AG04449 (cell line): Measurements from ENCODE around the gene C10orf90.

Experiments used
- CTCF ChIA-PET: fragments of 350-600 bp; formaldehyde crosslinking; extraction: SDS; loops from one replicate; lab custom pipeline; 2021; ENCODE audit warnings: antibody characterized with exemption; lab: Yijun Ruan, JAX
- POLR2A ChIA-PET: fragments of 400-600, 350-600 bp; formaldehyde crosslinking; extraction: SDS; loops from one replicate; lab custom pipeline; 2020; ENCODE audit warnings: antibody characterized with exemption, inconsistent platforms; lab: Yijun Ruan, JAX
- DNase-seq: peaks from one replicate; pipeline ENCODE4 v3.0.0-alpha.2; 2010; ENCODE audit warnings: low read depth, low spot score
- H3K4me3 ChIP-seq: 2 replicates; pipeline ENCODE4 v1.5.1; 2011; ENCODE audit warnings: low read depth, mild to moderate bottlenecking, control low read depth, low read length
- TF ChIP-seq, protein P1 (sequence below): IDR thresholded peaks from one replicate; pipeline ENCODE4 v1.5.1; 2011; ENCODE audit warnings: mild to moderate bottlenecking, moderate library complexity, low read length, control low read depth, inconsistent platforms; ENCODE audit not compliant: insufficient read depth; ENCODE audit errors: missing control alignments

The C10orf90 gene

DNA sequence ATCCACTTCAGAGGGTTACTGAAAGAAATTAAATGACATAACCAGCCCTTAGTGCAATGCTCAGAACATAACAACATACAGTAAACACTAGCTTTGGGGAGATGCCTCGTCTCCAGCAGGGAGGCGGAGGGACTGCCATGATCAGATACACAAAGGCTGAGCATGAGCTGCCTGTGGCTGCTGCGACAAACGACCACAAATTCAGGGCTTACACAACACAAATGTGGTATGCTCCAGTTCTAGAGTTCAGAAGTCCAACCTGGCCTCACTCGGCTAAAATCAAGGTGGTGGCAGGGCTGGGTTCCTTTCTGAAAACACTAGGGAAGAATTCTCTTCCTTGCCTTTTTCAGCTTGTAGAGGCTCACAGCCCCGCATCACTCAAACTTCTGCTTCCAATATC is 154.0 kb downstream of the C10orf90 start:
- DNase-seq = no peak
- TF ChIP-seq, protein P1, sequence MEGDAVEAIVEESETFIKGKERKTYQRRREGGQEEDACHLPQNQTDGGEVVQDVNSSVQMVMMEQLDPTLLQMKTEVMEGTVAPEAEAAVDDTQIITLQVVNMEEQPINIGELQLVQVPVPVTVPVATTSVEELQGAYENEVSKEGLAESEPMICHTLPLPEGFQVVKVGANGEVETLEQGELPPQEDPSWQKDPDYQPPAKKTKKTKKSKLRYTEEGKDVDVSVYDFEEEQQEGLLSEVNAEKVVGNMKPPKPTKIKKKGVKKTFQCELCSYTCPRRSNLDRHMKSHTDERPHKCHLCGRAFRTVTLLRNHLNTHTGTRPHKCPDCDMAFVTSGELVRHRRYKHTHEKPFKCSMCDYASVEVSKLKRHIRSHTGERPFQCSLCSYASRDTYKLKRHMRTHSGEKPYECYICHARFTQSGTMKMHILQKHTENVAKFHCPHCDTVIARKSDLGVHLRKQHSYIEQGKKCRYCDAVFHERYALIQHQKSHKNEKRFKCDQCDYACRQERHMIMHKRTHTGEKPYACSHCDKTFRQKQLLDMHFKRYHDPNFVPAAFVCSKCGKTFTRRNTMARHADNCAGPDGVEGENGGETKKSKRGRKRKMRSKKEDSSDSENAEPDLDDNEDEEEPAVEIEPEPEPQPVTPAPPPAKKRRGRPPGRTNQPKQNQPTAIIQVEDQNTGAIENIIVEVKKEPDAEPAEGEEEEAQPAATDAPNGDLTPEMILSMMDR = no peak
- ChIA-PET POLR2A (no interaction called here), CTCF (interaction anchor here (1.1 kb wide), 1 partner anchor 12 kb away, joined by 4 read pairs; no protein-coding TSS in a partner anchor)
- H3K4me3 ChIP-seq = no peak overlapping the region

DNA sequence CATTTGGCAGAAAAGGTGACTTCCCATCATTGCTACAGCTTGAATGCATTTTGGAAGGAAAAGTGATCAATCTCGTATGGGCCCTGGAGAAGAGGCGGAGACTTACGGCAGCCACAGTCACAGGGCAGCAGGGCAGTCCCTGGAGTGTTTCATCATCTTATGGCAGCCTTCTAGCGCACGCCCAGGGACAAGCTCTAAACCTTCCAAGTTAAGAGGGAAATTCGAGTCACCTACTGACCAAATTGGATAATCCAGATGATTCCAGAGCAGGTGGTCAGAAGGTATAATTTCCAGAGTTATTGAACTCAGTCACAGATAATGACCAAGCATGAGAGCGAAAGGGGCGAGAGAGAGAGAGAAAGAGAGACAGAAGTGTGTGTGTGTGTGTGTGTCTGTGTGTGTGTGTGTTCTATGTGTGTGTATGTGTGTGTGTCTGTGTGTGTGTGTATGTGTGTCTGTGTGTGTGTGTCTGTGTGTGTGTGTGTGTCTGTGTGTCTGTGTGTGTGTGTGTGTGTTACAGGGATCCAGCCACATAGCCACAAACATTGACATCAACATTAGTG is 158.5 kb downstream of the C10orf90 start:
- DNase-seq = no peak
- no peak overlapping the region for H3K4me3 ChIP-seq
- POLR2A ChIA-PET = interaction anchor here (0.6 kb wide), 1 partner anchor 8 kb away, joined by 3 read pairs; no protein-coding TSS in a partner anchor
- TF ChIP-seq, protein P1 = no peak
- CTCF ChIA-PET = interaction anchor here (2.0 to 3.1 kb wide), 2 partner anchors 9 to 578 kb away, joined by 7 to 13 read pairs; no protein-coding TSS in a partner anchor

DNA sequence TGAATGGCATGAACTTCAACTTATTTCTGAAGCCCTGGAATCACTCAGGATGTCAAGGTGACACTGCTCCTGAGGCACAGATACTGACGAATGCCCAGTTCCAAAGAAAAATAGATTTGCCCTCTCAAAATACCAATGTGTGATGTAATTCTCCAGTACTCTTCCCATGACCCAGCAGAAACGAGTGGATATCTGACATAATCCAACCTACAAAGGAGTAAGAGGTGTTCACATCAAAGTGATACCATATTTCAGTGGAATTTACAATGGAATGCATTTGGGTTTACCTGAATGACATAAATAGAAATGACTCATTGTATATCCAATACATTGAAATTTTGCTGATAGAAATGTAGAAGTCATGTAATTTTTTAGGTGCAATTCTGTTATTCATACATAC is 161.3 kb downstream of the C10orf90 start:
- TF ChIP-seq, protein P1 = no peak
- CTCF ChIA-PET = no interaction called here
- H3K4me3 ChIP-seq = no peak overlapping the region
- POLR2A ChIA-PET = no interaction called here
- DNase-seq = no peak

DNA sequence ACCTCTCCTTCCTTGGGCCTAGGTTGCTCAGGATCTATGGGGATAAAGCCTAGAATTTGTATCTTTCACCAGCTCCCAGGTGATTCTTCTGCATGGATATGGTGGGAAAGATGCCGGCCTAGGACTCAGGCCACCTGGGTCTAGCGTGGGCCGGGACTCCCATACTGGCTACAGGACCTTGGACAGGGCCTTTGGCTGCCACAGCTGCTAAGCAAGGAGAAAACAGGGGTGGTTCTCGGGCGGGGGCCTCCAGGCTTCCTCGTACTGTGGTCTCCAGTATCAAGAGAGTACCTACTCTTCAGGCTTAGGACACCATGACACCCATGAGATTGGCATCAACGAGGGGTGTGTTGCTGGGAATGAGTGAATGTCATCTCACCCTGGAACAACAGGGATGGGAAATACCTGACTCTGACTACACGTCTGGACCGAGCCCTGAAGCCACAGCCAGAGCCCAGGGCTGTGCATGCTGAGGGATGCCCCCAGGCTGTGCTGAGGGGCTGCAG is 161.9 kb downstream of the C10orf90 start:
- ChIA-PET POLR2A (no interaction called here), CTCF (no interaction called here)
- TF ChIP-seq, protein P1 = no peak
- no peak overlapping the region for H3K4me3 ChIP-seq
- no peak for DNase-seq

DNA sequence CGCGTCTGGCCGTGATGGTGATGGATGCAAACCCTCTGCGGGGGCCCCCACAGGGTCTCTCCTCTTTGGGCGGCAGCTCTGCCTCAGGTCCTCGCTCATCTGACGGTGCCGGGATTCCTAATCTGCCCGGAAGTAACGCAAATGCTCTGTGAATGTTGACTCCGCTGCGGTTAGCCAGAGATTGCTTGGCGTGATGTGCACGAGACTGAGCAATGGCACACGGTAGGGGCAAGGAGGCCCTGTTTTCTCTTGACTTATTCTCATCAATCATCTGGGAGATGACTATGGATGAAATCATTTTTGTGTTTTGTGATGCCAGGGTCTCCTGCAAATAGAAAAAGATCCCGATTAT is 165.8 kb downstream of the C10orf90 start:
- ChIA-PET CTCF (interaction anchor here (1.3 to 8.6 kb wide), 10 partner anchors 12 to 570 kb away, joined by 3 to 116 read pairs (median 4); no protein-coding TSS in a partner anchor), POLR2A (no interaction called here)
- H3K4me3 ChIP-seq = no peak overlapping the region
- TF ChIP-seq, protein P1 = no peak
- DNase-seq = no peak

DNA sequence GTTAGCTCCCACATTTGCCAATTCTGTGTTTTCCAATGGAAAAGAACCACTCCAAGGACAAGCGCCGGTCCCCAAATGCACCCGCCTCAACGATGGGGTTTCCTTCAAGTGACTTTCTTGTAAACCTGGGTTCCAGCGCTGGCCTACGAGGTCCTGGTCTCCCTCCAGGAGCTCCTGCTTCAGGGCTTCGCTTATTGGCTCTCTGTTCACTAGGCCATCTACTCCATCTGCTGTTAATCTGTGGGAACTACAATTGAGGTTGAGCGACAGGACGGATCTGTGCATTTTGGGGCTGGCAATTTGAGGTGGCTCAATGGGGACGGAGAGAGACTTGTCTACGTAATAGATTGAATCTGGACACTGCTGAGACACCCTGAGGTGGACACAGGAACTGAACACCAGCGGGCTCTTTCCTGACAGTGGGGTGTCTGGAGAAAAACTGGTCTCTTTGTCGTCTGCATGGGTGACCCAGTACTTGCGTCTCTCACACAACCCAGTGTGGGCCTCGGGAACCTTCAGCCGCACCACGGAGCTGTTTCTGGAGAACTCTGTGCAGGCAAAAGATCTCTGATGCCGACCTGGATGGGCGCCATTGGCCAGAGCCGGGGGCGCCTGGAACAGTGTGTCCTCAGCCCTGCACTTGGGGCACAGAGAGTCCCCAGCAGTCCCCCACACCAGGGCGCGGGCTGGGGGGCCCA is 166.3 kb downstream of the C10orf90 start:
- no peak for DNase-seq
- CTCF ChIA-PET = interaction anchor here (0.6 to 8.6 kb wide), 70 partner anchors 8 to 639 kb away, joined by 3 to 116 read pairs (median 3); partner anchors contain the start of gene ADAM12

More for the DNA sequence above, 166.3 kb downstream of the C10orf90 start:
- POLR2A ChIA-PET = no interaction called here
- TF ChIP-seq, protein P1 = peak; percentile 73
- H3K4me3 ChIP-seq = no peak overlapping the region
